Fibroblast of skin of back (primary cell): ENCODE data around the gene STARD4. TPM values are rescaled to one million over a fixed set of nuclear protein-coding genes. Genes with fewer than 3 reads are reported as not detected.

Experiments used
- DNase-seq: peaks from one replicate; pipeline ENCODE4 v3.0.0-alpha.2; 2013
- polyA plus RNA-seq, 2 experiments: library from polyadenylated mRNA; unstranded; fragments of 120-200 nt; gene quantifications; one replicate each; pipeline ENCODE4 v1.2.1, GENCODE V29; 2013; ENCODE audit not compliant: insufficient read length in 2 of 2

The STARD4 gene
- 35.5 TPM for polyA plus RNA-seq (2013, experiment 1 of 2; ENCODE audit: insufficient read length)
- 52.2 TPM for polyA plus RNA-seq (2013, experiment 2 of 2; ENCODE audit: insufficient read length)

GRCh38 chr5:111512375-111513130, at the start of gene STARD4:
STARD4 (minus strand) TSS chr5:111512535; CDS start chr5:111507433, 5,102 bp downstream.
- DNase-seq, result peak; percentile 97

GRCh38 chr5:111559680-111560079, 47.3 kb upstream of the STARD4 start:
- DNase-seq, result no peak

DNA sequence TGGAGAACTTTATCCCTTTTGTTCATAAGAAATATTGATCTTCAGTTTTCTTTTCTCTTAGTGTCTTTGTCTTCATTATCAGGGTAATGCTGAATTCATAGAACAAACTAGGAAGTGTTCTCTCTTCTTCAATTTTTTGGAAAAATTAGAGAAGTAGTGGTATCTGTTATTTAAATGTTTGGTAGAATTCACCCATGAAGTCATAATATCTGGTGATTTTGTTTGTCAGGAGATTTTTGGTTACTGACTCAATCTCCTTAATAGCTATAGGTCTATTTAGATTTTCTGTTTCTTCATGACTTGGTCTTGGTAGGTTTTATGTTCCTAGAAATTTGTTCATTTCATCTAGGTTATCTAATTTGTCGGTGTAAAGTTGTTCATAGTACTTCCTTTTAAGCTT, 45.4 kb upstream of the STARD4 start:
- no peak for DNase-seq

DNA sequence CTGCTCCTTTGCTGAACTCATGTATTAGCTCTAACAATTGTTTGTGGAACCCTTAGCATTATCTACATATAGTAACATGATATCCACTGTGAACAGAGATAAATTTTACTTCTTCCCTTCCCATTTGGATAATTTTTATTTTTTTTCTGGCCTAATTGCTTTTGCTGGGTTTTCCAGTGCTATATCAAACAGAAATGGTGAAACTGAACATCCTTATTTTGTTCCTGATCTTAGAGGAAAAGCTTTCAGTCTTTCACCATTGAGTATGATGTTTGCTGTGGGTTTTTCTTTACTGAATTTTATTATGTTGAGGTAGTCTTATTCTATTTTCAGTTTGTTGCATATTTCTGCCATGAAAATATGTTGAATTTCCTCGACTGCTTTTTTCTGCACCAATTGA, 44.8 kb upstream of the STARD4 start:
- no peak for DNase-seq

DNA sequence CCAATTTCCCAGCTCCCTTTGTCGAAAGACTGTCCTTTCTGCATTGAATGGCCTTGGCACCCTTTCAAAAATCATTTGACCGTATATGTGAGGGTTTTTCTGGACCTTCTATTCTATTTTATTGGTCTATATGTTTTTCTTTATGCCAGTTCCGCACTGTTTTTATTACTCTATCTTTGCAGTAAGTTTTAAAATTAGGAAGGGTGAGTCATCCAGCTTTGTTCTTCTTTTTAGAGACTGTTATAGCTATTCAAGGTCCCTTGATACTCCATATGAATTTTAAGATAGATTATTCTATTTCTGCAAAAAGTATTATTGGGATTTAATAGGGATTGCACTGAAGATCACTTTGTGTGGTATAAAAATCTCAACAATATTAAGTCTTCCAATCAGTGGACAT, 44.2 kb upstream of the STARD4 start:
- DNase-seq, result no peak

DNA sequence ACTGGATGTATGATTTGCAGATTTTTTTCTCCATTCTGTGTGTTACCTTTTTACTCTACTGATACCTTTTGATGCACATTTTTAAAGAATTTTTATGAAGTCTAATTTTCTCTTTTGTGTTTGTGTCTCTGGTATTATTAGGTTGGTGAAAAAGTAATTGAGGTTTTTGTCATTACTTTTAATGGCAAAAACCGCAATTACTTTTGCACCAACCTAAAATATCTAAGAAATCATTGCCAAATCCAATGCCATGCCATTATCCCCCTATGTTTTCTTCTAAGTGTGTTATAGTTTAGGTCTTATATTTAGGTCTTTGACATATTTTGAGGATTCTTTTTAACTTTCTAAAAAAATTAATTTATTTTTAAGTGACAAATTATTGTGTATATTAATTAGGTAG, 43.4 kb upstream of the STARD4 start:
- DNase-seq, result no peak

DNA sequence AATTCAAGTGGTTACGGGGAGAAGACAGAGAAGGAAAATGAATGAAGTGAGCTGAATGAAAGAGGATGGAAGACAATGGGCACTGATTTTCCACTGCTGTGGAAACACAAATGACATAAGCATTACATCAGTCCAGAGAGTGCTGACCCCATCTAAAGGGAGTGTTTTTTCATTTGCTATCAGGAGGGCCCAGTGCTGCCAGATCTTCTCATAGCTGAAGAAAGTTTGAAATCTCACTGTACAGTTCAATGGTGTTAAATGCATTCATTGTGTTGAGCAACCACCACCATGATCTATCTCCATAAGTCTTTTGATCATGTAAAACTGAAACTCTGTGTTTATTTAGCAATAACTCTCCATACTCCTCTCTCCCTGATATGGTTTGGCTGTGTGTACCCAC, 41.5 kb upstream of the STARD4 start:
- DNase-seq, result no peak

GRCh38 chr5:111552896-111553295, 40.6 kb upstream of the STARD4 start:
- DNase-seq, result no peak

DNA sequence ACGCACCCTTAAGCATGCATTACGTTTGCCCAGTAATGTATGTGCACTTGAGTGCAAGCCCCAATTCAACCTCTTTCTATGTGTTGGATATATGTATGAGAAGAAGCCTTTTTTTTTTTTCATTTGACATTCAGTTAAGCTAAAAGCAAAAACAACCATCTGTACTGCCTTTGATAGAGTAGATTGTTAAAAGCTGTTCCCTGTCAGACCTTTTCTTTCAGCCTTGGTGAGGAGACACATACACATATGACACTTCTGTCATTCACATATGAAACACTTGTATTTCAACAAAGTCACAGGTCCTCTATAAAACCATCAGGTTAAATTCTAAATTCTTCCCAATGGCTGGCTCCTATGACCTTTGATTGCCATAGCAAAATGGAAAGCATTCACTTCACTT, 40.2 kb upstream of the STARD4 start:
- no peak for DNase-seq

- DNase-seq, result no peak
Observed at GRCh38 chr5:111551569-111552275, 39.4 kb upstream of the STARD4 start.

- DNase-seq, result no peak
Observed at GRCh38 chr5:111551161-111551560, 38.8 kb upstream of the STARD4 start.

DNA sequence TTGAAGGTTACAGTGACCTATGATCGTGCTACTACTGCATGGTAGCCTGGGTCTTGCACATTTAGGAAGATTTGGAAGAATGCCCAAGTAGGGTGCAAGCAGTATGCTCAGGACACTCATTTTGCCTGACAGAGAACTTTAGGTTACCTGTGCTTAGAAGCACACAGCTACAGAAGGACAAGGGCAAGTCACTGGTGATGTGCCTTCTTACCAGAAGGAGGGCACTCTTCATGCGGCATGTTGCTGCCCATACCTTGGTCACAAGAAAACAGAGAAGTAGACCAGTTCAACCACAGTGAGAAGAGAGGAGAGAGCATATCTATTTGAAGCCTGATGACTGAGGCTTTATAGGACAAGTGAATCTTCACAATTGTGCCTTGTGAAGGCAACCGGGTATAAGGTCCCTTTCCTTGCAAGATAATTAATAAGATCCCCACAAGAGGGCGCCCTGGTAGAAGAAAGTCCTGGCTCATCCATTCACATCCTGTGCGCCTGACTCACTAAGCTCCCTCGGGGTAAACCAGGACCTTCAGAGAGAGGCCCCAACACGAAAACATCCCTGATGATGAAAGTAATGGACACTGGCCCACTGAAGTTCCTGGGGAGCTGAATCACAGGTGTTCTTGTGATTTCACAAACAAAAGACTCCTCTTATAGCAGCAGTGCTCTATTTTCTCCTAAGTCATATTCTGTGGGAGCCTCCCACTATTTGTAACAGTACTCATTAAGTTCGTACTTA, 38.1 kb upstream of the STARD4 start:
- peak; percentile 95 for DNase-seq

GRCh38 chr5:111548992-111549649, 36.8 kb upstream of the STARD4 start:
- DNase-seq, result peak; percentile 24

GRCh38 chr5:111548348-111548950, 36.1 kb upstream of the STARD4 start:
- DNase-seq, result no peak

GRCh38 chr5:111545031-111545430, 32.7 kb upstream of the STARD4 start:
- DNase-seq, result no peak

GRCh38 chr5:111537141-111538024, 25.0 kb upstream of the STARD4 start:
- DNase-seq, result no peak

- no peak for DNase-seq
Observed at GRCh38 chr5:111535879-111536549, 23.7 kb upstream of the STARD4 start.

DNA sequence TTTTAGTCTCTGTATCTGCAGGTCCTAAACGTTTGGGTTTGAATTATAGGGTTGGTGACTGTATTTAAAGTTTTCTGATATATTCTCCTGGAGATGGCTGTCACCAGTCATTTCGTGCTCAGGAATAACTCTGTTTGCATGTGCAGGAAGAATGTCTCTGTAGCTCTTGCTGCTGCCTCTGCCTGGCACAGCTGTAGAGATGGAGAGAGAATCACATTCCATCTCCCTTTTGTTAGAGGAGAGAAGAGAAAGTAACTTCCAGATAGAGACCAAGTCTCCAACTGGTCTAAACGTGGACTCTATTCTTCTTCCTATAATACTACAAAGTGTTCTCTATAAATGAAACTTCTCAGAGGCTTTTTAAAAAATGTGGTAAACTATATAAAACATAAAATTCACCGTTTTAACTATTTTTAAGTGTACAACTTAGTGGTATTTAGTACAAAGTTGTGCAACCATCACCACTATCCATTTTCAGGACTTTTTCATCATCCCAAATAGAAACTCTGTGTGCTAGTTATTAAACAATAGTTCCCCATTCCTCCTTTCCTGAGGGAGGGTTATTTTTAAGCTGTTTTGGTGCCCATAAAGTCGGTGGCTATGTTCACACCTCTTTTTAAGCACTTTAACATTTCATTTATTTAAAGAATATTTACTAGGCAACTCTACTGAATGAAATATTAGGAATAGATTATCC, 20.7 kb upstream of the STARD4 start:
- no peak for DNase-seq

DNA sequence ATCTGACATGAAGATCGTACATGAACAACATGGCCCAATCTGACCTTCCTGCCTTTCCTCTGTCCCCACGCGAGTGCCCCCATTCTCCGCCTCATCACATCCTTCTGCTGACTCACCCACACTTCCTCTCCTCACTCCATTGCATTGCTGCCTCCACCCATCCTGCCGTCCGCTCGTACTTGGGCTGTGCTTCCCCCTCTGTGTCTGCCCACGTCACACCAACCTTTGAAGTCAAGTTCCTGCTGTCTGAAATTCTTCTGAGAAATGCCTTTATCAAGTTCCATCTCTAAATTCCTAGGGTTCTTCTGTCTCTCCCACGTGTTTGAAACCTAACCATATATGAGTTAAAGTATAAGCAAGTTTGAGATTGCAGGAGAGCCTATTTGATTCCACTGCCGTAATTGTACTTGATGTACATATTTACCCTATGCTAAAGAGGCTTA, 18.0 kb upstream of the STARD4 start:
- peak; percentile 86 for DNase-seq

DNA sequence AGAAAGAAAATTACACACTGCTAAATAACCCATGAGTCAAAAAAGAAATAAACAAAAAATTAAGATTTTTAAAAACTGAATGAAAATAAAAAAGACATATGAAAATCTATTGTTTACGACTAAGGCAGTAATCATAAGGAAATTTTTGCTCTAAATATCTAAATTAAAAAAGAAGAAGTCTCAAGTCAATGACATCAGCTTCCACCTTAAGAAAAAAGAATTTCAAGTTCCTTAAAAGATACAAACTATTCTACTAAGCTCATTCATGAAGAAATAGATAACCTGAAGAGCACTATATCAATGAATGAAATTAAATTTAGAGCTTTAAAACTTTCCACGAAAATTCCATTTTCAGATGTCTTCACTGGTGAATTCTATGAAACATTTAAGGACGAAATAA, 15.7 kb upstream of the STARD4 start:
- DNase-seq, result no peak
